ENCODE measurements around the gene OCRL.
"Not testable (repeated sequence)": the region's sequence is repeated elsewhere in the genome, so short reads cannot be mapped to it uniquely, and the experiment has no call there.

The OCRL gene

GRCh38 chrX:129564345-129564744, 24.3 kb downstream of the OCRL start:
- peaks cover 11% of the 10 kb centered on the region for H3K4me1 Mint-ChIP-seq
- not testable (repeated sequence) for H3K27ac Mint-ChIP-seq, H3K9me3 Mint-ChIP-seq, H3K36me3 Mint-ChIP-seq, H3K27me3 Mint-ChIP-seq, H3K4me3 Mint-ChIP-seq

- H3K36me3 Mint-ChIP-seq = peaks cover 9% of the 10 kb centered on the region
- H3K9me3 Mint-ChIP-seq = no peaks in the 10 kb centered on the region
- no peak overlapping the region for H3K4me3 Mint-ChIP-seq
Measured at GRCh38 chrX:129565046-129565650, 25.1 kb downstream of the OCRL start.

GRCh38 chrX:129566073-129566472, 26.0 kb downstream of the OCRL start:
- peaks cover 10% of the 10 kb centered on the region for H3K36me3 Mint-ChIP-seq
- H3K27ac Mint-ChIP-seq = no peak overlapping the region
- H3K9me3 Mint-ChIP-seq = no peaks in the 10 kb centered on the region
- H3K4me3 Mint-ChIP-seq = no peak overlapping the region
- peaks cover 11% of the 10 kb centered on the region for H3K4me1 Mint-ChIP-seq
- no peaks in the 10 kb centered on the region for H3K27me3 Mint-ChIP-seq

More at GRCh38 chrX:129565046-129565650, 25.1 kb downstream of the OCRL start:
- Mint-ChIP-seq H3K27me3 (no peaks in the 10 kb centered on the region), H3K27ac (no peak overlapping the region), H3K4me1 (peaks cover 11% of the 10 kb centered on the region)

- Mint-ChIP-seq H3K4me3 (no peak overlapping the region), H3K9me3 (no peaks in the 10 kb centered on the region), H3K36me3 (peaks cover 5% of the 10 kb centered on the region), H3K27ac (no peak overlapping the region), H3K27me3 (no peaks in the 10 kb centered on the region), H3K4me1 (peaks cover 11% of the 10 kb centered on the region)
Measured at GRCh38 chrX:129568349-129568748, 28.3 kb downstream of the OCRL start.

GRCh38 chrX:129572422-129572821, 32.4 kb downstream of the OCRL start:
- H3K4me1 Mint-ChIP-seq = no peaks in the 10 kb centered on the region
- H3K36me3 Mint-ChIP-seq = peaks cover 5% of the 10 kb centered on the region
- H3K27me3 Mint-ChIP-seq = no peaks in the 10 kb centered on the region
- no peak overlapping the region for H3K4me3 Mint-ChIP-seq
- H3K9me3 Mint-ChIP-seq = no peaks in the 10 kb centered on the region
- H3K27ac Mint-ChIP-seq = no peak overlapping the region

- not testable (repeated sequence) for H3K36me3 Mint-ChIP-seq, H3K4me1 Mint-ChIP-seq, H3K4me3 Mint-ChIP-seq, H3K9me3 Mint-ChIP-seq, H3K27me3 Mint-ChIP-seq, H3K27ac Mint-ChIP-seq
Measured at GRCh38 chrX:129573652-129574051, 33.6 kb downstream of the OCRL start.

GRCh38 chrX:129574214-129574613, 34.2 kb downstream of the OCRL start:
- Mint-ChIP-seq H3K4me3 (no peak overlapping the region), H3K9me3 (no peaks in the 10 kb centered on the region)

GRCh38 chrX:129576539-129576938, 36.5 kb downstream of the OCRL start:
- H3K36me3 Mint-ChIP-seq = peaks cover 3% of the 10 kb centered on the region
- no peak overlapping the region for H3K4me3 Mint-ChIP-seq
- no peak overlapping the region for H3K27ac Mint-ChIP-seq
- no peaks in the 10 kb centered on the region for H3K4me1 Mint-ChIP-seq
- no peaks in the 10 kb centered on the region for H3K9me3 Mint-ChIP-seq
- no peaks in the 10 kb centered on the region for H3K27me3 Mint-ChIP-seq

More at GRCh38 chrX:129574214-129574613, 34.2 kb downstream of the OCRL start:
- no peaks in the 10 kb centered on the region for H3K4me1 Mint-ChIP-seq
- no peaks in the 10 kb centered on the region for H3K27me3 Mint-ChIP-seq
- H3K27ac Mint-ChIP-seq = no peak overlapping the region
- H3K36me3 Mint-ChIP-seq = peaks cover 5% of the 10 kb centered on the region

GRCh38 chrX:129577473-129577872, 37.4 kb downstream of the OCRL start:
- Mint-ChIP-seq H3K4me3 (no peak overlapping the region), H3K36me3 (peaks cover 3% of the 10 kb centered on the region), H3K27ac (no peak overlapping the region), H3K9me3 (no peaks in the 10 kb centered on the region), H3K4me1 (no peaks in the 10 kb centered on the region), H3K27me3 (no peaks in the 10 kb centered on the region)

- H3K27ac Mint-ChIP-seq = no peak overlapping the region
- no peaks in the 10 kb centered on the region for H3K4me1 Mint-ChIP-seq
- H3K36me3 Mint-ChIP-seq = peaks cover 3% of the 10 kb centered on the region
- no peaks in the 10 kb centered on the region for H3K9me3 Mint-ChIP-seq
- H3K27me3 Mint-ChIP-seq = no peaks in the 10 kb centered on the region
- no peak overlapping the region for H3K4me3 Mint-ChIP-seq
Measured at GRCh38 chrX:129577877-129578276, 37.8 kb downstream of the OCRL start.

- Mint-ChIP-seq H3K27ac (no peak overlapping the region), H3K36me3 (no peaks in the 10 kb centered on the region), H3K27me3 (no peaks in the 10 kb centered on the region), H3K9me3 (no peaks in the 10 kb centered on the region), H3K4me1 (no peaks in the 10 kb centered on the region), H3K4me3 (no peak overlapping the region)
Measured at GRCh38 chrX:129581904-129582303, 41.8 kb downstream of the OCRL start.

- H3K27me3 Mint-ChIP-seq = no peaks in the 10 kb centered on the region
- peaks cover 2% of the 10 kb centered on the region for H3K36me3 Mint-ChIP-seq
- no peaks in the 10 kb centered on the region for H3K9me3 Mint-ChIP-seq
- no peak overlapping the region for H3K27ac Mint-ChIP-seq
- no peaks in the 10 kb centered on the region for H3K4me1 Mint-ChIP-seq
- no peak overlapping the region for H3K4me3 Mint-ChIP-seq
Measured at GRCh38 chrX:129585167-129585566, 45.1 kb downstream of the OCRL start.

- Mint-ChIP-seq H3K4me1 (no peaks in the 10 kb centered on the region), H3K36me3 (peaks cover 2% of the 10 kb centered on the region), H3K4me3 (no peak overlapping the region), H3K27ac (no peak overlapping the region), H3K27me3 (no peaks in the 10 kb centered on the region), H3K9me3 (no peaks in the 10 kb centered on the region)
Measured at GRCh38 chrX:129585691-129586090, 45.6 kb downstream of the OCRL start.

GRCh38 chrX:129586446-129586845, 46.4 kb downstream of the OCRL start:
- Mint-ChIP-seq H3K36me3 (peaks cover 2% of the 10 kb centered on the region), H3K4me3 (no peak overlapping the region), H3K9me3 (no peaks in the 10 kb centered on the region), H3K4me1 (no peaks in the 10 kb centered on the region), H3K27ac (no peak overlapping the region), H3K27me3 (no peaks in the 10 kb centered on the region)

GRCh38 chrX:129590596-129590995, 50.5 kb downstream of the OCRL start:
- H3K4me1 Mint-ChIP-seq = no peaks in the 10 kb centered on the region

GRCh38 chrX:129593137-129593536, 53.1 kb downstream of the OCRL start:
- Mint-ChIP-seq H3K27ac (no peak overlapping the region), H3K4me1 (no peaks in the 10 kb centered on the region), H3K4me3 (no peak overlapping the region)

More at GRCh38 chrX:129590596-129590995, 50.5 kb downstream of the OCRL start:
- Mint-ChIP-seq H3K27ac (no peak overlapping the region), H3K27me3 (no peaks in the 10 kb centered on the region), H3K4me3 (no peak overlapping the region), H3K36me3 (peaks cover 2% of the 10 kb centered on the region), H3K9me3 (no peaks in the 10 kb centered on the region)

GRCh38 chrX:129594781-129595180, 54.7 kb downstream of the OCRL start:
- Mint-ChIP-seq H3K36me3 (peaks cover 2% of the 10 kb centered on the region), H3K9me3 (no peaks in the 10 kb centered on the region), H3K4me1 (no peaks in the 10 kb centered on the region), H3K27me3 (no peaks in the 10 kb centered on the region), H3K27ac (no peak overlapping the region), H3K4me3 (no peak overlapping the region)

More at GRCh38 chrX:129593137-129593536, 53.1 kb downstream of the OCRL start:
- Mint-ChIP-seq H3K36me3 (peaks cover 2% of the 10 kb centered on the region), H3K9me3 (no peaks in the 10 kb centered on the region), H3K27me3 (no peaks in the 10 kb centered on the region)
